ENCODE results near the gene TMEM147. TPM values are rescaled to one million over a fixed set of nuclear protein-coding genes. Genes with fewer than 3 reads are reported as not detected.
A peak's percentile ranks its signal among the peaks of the same experiment; 100 is the strongest.

TMEM147 gene
- total and polyA plus RNA-seq, 10 of the 15 experiments (the other 5 are each of a cell fraction or from before 2014, with no cell fraction given) = 53.4 to 145 (median 79.3) TPM

DNA sequence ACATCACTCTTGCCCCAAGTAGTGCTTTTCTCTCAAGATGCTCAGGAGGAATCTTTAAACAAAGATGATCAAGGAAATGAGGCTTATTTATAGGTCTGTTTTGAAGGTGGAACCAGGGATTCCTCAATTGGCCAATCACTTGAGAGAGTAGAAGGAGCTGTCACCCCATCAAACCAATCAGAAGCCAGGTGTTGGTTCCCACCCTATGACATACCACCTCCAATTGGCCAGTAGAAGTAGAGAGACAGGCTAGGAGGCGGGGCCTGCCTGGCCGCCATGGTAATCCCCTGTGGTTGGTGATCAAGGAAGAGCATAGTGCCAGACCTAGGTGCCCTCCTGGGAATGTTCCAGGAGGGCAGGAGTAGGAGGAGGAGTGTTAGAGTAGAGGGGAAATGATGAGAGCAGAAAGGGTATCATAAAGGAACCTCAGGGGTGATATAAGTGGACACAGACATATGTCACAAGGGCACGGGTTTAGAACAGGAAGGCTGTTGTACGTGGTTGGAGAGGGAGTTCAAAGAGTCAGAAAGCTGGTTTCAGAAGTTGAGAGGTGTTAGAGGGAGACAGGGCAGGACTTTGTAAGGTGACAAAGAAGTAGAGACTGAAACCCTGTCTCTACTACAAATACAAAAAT, 51.1 kb downstream of the TMEM147 start (continued):
- TF ChIP-seq, protein P1, sequence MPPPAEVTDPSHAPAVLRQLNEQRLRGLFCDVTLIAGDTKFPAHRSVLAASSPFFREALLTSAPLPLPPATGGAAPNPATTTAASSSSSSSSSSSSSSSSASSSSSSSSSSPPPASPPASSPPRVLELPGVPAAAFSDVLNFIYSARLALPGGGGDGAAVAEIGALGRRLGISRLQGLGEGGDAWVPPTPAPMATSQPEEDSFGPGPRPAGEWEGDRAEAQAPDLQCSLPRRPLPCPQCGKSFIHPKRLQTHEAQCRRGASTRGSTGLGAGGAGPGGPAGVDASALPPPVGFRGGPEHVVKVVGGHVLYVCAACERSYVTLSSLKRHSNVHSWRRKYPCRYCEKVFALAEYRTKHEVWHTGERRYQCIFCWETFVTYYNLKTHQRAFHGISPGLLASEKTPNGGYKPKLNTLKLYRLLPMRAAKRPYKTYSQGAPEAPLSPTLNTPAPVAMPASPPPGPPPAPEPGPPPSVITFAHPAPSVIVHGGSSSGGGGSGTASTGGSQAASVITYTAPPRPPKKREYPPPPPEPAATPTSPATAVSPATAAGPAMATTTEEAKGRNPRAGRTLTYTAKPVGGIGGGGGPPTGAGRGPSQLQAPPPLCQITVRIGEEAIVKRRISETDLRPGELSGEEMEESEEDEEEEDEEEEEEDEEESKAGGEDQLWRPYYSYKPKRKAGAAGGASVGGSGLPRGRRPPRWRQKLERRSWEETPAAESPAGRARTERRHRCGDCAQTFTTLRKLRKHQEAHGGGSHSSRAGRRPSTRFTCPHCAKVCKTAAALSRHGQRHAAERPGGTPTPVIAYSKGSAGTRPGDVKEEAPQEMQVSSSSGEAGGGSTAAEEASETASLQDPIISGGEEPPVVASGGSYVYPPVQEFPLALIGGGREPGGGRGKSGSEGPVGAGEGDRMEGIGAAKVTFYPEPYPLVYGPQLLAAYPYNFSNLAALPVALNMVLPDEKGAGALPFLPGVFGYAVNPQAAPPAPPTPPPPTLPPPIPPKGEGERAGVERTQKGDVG (CRISPR knock-in tag; IDR thresholded peaks at IDR 0.05) = no peak
- TF ChIP-seq, protein P2, sequence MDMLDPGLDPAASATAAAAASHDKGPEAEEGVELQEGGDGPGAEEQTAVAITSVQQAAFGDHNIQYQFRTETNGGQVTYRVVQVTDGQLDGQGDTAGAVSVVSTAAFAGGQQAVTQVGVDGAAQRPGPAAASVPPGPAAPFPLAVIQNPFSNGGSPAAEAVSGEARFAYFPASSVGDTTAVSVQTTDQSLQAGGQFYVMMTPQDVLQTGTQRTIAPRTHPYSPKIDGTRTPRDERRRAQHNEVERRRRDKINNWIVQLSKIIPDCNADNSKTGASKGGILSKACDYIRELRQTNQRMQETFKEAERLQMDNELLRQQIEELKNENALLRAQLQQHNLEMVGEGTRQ (IDR thresholded peaks at IDR 0.05; ENCODE audit: borderline replicate concordance, low read depth, low read length) = no peak
- TF ChIP-seq EZH2 (IDR thresholded peaks at IDR 0.05; ENCODE audit: borderline replicate concordance, control insufficient read depth, low read depth, low read length) (no peak), PAX8 (IDR thresholded peaks at IDR 0.05) (no peak), MEF2A (IDR thresholded peaks at IDR 0.05; ENCODE audit: insufficient read depth, low read depth, low read length) (no peak), TAF1 (IDR thresholded peaks at IDR 0.05; ENCODE audit: borderline replicate concordance, low read depth, low read length) (no peak), ZNF622 (IDR thresholded peaks at IDR 0.05) (no peak), EP300 (IDR thresholded peaks at IDR 0.05; ENCODE audit: borderline replicate concordance in 1 of 2, control insufficient read depth in 1 of 2, low read depth in 2 of 2, low read length in 2 of 2) (peak in 1 of 2 experiments; percentile 46; a peak in 1 of 4 replicates), FOXK2 (IDR thresholded peaks at IDR 0.05) (no peak), ZNF207 (IDR thresholded peaks at IDR 0.05; ENCODE audit: borderline replicate concordance) (no peak), HCFC1 (IDR thresholded peaks at IDR 0.05; ENCODE audit: low read length) (no peak), ESRRA (IDR thresholded peaks at IDR 0.05; ENCODE audit: low read length) (no peak), STAT3 (IDR thresholded peaks at IDR 0.05; ENCODE audit: low read depth, low read length) (no peak), TARDBP (IDR thresholded peaks at IDR 0.05; ENCODE audit: borderline replicate concordance) (no peak)
- TF ChIP-seq, protein P3, sequence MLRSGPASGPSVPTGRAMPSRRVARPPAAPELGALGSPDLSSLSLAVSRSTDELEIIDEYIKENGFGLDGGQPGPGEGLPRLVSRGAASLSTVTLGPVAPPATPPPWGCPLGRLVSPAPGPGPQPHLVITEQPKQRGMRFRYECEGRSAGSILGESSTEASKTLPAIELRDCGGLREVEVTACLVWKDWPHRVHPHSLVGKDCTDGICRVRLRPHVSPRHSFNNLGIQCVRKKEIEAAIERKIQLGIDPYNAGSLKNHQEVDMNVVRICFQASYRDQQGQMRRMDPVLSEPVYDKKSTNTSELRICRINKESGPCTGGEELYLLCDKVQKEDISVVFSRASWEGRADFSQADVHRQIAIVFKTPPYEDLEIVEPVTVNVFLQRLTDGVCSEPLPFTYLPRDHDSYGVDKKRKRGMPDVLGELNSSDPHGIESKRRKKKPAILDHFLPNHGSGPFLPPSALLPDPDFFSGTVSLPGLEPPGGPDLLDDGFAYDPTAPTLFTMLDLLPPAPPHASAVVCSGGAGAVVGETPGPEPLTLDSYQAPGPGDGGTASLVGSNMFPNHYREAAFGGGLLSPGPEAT (IDR thresholded peaks at IDR 0.05; ENCODE audit: low read depth) = peak; percentile 83
- TF ChIP-seq, protein P4, sequence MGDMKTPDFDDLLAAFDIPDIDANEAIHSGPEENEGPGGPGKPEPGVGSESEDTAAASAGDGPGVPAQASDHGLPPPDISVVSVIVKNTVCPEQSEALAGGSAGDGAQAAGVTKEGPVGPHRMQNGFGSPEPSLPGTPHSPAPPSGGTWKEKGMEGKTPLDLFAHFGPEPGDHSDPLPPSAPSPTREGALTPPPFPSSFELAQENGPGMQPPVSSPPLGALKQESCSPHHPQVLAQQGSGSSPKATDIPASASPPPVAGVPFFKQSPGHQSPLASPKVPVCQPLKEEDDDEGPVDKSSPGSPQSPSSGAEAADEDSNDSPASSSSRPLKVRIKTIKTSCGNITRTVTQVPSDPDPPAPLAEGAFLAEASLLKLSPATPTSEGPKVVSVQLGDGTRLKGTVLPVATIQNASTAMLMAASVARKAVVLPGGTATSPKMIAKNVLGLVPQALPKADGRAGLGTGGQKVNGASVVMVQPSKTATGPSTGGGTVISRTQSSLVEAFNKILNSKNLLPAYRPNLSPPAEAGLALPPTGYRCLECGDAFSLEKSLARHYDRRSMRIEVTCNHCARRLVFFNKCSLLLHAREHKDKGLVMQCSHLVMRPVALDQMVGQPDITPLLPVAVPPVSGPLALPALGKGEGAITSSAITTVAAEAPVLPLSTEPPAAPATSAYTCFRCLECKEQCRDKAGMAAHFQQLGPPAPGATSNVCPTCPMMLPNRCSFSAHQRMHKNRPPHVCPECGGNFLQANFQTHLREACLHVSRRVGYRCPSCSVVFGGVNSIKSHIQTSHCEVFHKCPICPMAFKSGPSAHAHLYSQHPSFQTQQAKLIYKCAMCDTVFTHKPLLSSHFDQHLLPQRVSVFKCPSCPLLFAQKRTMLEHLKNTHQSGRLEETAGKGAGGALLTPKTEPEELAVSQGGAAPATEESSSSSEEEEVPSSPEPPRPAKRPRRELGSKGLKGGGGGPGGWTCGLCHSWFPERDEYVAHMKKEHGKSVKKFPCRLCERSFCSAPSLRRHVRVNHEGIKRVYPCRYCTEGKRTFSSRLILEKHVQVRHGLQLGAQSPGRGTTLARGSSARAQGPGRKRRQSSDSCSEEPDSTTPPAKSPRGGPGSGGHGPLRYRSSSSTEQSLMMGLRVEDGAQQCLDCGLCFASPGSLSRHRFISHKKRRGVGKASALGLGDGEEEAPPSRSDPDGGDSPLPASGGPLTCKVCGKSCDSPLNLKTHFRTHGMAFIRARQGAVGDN (IDR thresholded peaks at IDR 0.05) = no peak
- TF ChIP-seq, protein P5, sequence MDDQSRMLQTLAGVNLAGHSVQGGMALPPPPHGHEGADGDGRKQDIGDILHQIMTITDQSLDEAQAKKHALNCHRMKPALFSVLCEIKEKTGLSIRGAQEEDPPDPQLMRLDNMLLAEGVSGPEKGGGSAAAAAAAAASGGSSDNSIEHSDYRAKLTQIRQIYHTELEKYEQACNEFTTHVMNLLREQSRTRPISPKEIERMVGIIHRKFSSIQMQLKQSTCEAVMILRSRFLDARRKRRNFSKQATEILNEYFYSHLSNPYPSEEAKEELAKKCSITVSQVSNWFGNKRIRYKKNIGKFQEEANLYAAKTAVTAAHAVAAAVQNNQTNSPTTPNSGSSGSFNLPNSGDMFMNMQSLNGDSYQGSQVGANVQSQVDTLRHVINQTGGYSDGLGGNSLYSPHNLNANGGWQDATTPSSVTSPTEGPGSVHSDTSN (IDR thresholded peaks at IDR 0.05; ENCODE audit: insufficient replicate concordance, low read depth, low read length) = peak; percentile 89
- TF ChIP-seq, protein P6, sequence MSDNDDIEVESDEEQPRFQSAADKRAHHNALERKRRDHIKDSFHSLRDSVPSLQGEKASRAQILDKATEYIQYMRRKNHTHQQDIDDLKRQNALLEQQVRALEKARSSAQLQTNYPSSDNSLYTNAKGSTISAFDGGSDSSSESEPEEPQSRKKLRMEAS (IDR thresholded peaks at IDR 0.05; ENCODE audit: low read depth, low read length) = no peak

Data from GM12878 (cell line).